Ammon's horn (tissue), 1 donor: ENCODE measurements around the gene CCL4.
A peak's percentile ranks its signal among the peaks of the same experiment; 100 is the strongest.
"Not testable (repeated sequence)": the region's sequence is repeated elsewhere in the genome, so short reads cannot be mapped to it uniquely, and the experiment has no call there.

Experiments
- DNase-seq: peaks from one replicate; pipeline ENCODE4 v3.0.0-alpha.2; 2016; ENCODE audit warnings: low spot score

CCL4 gene

DNA sequence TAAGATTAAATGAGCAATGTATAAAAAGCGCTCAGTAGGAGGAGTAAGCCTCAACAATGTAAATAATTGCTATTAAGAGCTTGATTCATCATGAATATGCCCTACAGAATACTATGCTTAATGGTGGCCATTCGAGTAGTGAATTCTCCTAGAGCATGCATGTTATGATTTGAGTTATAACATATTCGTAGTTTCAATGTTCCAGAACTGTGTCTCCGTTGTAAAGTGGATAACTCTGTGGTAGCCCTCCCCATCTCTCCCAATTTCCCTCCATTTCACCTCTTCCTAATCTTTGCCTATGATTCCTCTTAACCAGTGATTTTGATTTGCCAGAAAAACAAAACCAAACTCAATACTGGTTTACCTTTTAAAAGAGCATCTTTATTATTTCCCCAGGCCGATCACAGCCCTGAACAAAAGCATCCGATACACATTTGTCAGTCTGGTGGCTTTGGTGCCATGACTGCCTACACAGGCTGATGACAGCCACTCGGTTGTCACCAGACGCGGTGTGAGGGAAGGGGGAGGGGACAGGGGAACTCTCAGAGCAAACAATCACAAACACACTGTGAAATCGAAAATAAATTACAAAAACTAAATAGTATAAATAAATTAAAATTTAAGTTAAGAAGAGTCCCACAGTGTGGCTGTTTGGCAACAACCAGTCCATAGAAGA, 15.6 kb upstream of the CCL4 start:
- not testable (repeated sequence) for DNase-seq

DNA sequence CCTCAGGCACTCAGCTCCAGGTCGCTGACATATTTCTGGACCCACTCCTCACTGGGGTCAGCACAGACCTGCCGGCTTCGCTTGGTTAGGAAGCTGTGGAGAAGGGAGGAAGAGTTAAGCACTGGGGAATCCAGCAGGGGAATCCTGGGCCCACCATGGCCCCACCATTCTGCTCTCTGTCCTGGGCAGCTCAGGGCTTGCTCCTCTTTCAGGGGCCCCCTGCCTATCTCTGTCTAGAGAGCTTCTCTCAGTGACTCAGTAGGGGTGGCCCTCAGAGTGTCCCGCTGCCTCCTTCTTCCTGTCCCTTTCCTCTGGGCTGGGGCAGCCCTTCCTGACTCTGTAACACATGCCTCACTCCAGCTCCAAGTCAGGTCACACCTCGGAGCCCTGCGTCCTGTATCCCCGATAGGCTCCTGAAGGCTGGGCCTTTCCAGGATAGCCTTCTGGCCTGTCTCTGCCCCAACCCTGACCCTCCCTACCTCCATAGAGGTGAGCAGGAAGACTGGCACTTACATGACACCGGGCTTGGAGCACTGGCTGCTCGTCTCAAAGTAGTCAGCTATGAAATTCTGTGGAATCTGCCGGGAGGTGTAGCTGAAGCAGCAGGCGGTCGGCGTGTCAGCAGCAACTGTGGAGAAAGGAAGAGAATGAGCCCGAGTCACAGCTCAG, 14.8 kb upstream of the CCL4 start:
- DNase-seq: no peak

DNA sequence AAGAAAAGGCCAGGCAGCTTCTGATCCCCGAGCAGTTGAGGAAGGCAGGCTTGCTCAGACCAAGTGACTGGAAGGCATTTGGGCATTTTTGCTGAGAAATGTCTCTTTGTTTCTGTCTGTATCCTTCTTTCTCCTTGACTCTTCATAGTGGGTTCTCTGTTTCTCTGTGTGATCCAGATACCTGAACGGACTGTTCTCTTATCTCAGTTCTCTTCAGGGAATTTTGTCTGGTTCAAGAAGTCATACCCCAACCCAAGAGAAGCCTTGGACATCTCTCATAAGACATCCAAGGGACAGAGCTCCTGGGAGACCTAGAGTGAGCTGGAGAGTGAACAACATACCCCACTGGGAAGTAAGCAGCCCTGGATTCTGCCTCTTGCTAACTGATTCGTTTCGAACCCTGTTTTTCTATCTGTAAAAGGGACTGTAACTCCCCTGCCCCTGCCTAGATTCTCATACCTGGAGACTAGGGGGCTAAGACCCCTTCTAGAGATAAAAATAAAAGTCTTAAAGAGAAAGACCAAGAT, 14.2 kb upstream of the CCL4 start:
- no peak for DNase-seq

DNA sequence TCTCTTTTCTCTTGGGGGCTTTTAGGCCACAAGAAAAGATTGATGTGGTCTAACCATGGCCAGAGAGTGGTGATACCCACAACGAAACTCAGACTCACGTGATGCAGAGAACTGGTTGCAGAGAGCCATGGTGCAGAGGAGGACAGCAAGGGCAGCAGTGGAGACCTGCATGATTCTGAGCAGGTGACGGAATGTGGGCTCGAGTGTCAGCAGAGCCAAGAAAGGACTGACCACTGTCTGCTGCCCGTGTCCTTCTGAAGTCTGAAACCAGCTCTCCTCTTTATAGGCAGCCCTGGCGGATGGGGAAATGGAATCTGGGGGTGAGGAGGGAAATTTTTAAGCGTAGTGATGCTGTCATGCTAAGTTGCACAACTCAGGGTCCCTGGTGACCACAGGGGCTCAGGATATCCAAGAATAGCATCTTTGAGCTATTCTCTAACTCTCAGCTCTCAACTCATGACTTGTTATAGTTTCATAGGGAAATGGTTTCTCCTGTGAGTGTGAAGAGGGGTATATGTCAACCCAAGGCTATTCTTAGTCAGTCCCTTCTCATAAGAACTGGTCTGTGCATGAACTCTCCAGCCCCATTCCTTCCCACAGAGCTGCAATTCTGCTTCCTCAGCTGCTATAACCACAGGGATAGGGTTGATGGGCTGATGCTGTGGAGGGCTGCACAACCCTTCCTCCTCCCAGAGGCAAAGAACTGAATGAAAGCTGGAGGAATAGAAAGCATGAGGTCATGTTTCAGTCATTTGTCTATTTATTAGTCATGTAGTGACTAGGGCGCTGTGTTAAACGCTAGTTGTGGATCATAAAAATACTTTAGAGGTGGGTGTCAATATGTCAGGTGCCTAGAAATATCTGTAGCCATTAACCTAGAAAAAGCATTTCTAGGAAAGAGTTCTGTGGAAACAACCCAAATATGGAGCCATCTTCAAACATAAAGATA, 13.5 kb upstream of the CCL4 start, which contains the start of gene CCL3:
CCL3 (minus strand) TSS at position 256 of the 949 bp plus-strand sequence; CDS start at position 171, 85 bp downstream.
- DNase-seq: peak; percentile 53

DNA sequence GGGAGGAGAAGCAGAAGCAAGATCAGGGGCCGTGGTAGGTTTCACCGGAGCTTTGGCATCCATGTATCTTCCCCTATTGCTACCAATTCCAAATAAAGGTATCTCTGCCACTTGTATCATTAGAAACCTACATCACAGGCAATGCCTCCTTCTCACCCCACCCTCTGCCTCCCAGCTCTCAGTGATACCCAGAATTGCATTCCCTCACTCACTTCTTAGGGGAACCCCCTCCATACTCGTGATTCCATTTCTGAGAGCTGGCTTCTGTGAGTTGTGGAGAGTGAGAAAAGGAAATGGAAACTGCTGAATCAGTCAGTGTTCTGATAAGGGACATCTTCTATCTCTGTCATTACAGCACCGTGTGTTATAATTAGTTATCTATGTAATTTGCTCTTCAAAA, 11.4 kb upstream of the CCL4 start:
- no peak for DNase-seq

DNA sequence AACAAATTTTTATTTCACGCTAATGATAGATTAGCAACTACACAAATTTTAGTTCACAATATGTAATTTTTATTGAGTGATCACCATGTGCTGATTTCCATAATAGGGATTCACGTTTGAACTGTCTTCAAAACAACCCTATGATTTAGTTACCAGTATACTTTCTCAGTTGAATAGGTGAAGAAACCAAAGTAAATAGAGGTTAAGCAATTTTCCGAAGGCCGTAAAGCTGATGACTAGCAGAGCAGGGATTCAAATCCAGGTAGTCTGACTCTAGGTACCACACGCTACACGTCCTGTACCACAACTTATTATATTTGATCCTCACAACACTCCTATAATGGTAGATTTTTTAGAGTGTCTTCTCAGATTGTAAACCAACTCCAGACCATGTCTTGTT, 10.9 kb upstream of the CCL4 start:
- not testable (repeated sequence) for DNase-seq

DNA sequence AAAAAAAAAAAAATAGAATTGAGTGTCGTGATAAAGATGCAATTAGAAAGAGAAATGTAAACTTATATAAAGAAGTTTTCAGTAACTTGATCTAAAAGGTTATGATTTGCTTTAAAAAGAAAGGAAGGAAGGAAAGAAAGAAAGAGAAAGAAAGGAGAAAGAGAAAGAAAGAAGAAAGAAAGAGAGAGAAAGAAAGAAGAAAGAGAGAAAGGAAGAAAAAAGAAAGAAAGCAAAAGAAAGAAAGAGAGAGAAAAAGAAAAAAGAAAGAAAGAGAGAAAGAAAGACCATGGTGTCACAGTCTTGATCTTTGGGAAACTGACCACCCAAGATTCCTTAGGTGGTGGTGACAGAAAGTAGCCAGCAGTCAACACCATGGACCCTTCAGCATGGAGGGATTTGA, 9.4 kb upstream of the CCL4 start:
- no peak for DNase-seq

DNA sequence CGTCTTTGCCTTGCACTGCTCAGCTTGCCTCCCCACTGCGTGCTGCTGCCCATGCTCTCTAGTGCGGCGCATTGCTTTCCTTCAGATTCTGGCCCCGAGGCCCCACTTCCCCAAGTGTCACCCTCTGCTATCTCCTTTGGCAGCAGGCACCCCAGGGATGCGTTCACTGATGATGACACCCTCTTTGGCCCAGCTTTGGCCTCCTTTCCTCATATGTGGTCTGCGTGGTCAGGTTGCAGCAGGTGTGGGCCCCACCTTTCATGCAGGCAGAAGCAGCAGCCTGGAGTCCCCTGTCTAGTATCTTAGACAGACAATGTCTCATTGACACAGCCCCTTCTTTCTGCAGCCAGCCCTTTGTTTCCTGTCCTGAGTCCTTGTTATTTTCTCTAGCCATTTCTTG, 8.9 kb upstream of the CCL4 start:
- DNase-seq: no peak

DNA sequence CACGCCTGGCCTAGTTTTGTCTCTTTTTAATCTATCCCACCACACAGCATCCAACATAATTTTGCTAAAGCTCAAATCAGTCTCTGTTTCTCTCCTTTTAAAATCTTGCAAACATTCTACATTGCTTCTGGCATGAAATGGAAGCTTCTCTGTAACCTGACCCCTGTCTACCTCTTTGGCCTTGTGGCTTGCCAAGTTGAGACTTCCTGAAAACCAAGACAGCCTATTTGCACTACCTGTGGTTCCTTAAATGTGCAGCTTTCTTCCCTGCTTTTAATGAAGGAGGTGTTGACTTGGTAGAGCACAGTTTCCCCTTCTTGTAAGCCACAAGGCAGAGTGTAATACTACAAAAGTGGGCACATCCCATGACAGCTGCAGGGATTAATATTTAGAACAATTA, 7.6 kb upstream of the CCL4 start:
- no peak for DNase-seq

DNA sequence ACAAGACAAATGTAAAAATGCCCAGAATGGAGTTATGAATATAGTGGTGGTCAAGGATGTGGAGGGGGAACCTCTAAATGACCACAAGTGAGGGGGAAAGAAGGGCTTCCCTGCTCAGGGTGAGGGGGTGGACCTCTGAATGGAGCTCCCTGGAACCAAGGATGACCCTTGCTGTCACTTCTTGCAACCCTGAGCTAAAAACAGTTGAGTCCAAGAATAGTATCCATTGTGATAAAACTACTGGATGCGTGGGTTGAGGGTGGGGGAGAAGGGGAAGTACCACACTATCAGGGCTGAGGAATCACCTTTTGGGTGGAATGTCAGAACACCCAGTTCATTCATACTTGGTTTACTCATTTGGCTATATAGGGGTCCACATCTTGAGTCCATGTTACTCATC, 4.6 kb upstream of the CCL4 start:
- DNase-seq: not testable (repeated sequence)

DNA sequence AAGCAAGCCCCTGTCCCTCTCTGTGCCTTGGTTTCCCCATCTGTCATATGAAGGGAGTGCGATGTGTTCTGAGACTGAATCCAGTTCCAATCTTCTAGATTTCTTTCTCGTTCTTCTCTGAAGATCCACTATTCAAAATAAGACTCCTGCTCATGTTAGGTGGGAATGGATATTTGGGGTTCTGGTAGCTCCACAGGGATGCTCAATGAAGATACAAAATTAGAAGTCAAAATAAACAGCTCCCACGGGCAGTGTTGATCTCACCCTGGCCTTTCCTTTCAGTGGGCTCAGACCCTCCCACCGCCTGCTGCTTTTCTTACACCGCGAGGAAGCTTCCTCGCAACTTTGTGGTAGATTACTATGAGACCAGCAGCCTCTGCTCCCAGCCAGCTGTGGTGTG, 619 bp downstream of the CCL4 start:
- DNase-seq: not testable (repeated sequence)

DNA sequence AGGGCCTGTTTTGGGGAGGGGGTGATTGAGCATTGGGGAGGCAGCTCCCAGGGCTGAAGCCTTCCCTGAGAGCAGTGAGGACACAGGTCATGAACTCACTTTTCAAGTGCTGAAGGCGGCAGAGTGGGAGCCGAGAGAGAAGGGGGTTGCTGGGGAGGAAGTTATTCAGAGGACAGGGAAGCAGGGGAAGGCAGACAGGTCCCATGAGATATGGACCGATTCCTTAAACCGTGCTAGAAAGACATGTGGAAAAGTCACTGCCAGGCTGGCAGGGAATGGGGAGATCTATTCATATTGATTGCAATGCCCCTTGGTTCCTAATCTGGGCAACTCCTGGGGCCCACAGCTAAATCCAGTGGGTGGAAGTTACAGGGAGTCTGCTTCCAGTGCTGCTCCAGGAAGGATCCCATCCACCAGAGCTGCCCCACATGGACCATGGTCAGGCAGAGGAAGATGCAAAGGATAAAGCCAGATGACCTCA, 1.1 kb downstream of the CCL4 start:
- DNase-seq: no peak

DNA sequence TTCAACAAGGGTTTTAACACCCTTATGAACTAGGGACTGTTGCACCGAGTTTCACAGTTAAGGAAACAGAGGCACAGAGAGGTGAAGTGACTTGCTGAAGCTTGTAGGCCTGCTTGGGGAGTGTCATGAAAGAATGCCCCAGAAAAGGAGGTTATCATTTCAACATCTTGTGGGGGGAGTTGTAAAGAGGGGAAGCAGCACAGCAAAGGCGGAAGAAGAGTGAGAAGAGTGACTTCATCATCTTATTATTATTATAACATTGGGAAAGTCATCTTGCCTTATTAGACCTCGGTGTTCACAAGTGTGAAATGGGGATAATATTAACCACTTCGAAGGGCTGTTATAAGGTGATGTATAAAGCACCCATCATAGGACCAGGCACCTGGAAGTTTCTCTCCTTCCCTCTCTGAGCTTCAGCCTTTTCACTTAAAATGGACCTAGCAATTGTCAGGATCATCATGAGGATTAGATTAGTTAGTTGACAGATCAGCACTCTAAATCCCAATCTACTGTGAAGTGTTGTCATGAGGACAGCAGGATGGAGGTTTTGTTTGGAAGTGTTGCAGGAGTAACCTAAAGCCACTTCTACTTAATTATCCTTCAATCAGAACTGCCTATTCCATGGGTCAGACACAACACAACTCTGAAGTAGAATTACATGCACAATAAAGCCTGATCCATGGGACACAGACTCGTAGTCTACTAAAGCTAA, 2.3 kb downstream of the CCL4 start:
- no peak for DNase-seq

DNA sequence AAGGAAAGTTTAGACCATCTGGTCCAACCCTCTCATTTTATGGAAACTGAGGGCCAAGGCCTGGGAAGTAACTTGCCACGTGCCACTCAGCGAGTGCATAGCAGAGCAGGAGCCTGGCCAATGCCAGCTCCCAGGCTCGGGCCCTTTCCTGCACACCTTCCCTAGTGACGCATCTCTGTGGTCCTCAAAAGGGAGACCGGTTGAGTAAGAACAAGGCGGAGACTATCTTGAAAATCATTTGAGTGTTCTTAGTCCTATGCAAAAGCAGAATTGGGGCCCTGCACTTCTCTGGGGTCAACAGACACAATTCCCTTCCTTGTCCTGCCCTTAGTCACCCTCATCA, 2.8 kb downstream of the CCL4 start:
- DNase-seq: no peak

DNA sequence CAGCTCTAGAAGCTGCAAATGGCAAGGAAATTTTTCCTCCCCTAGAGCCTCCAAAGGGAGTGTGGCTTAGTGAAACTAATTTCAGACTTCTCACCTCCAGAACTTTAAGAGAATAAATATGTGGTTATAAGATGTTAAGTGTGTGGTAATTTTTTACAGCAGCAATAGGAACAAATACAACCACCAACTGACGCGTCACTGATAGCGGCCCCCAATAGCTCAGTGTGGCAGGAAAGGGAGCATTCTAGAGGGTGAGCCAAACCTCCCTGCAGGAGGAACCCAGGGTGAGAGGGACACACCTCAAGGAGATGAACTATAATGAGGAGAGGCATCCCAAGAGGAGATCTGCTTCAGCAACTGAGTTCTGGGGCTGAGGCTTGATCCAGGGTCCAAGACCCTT, 4.0 kb downstream of the CCL4 start:
- no peak for DNase-seq

DNA sequence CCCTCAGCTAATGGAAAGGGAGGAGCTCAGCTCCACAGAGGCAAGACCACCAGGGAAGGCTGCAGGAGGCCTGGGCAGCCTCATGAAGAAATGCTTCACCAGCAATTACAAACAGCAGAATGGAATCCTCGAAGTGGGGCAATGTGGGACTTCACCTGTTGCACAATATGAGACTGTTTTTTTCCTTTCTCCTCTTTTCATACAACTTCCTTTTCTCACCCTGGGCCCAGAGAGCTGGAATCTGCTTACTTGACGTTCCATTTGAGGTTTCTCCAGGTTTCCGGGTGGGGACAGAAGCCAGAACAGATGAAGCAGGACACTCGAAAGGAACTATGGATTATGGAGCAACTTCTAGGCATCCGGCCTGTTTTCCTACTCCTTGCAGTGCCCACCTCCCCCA, 4.6 kb downstream of the CCL4 start:
- not testable (repeated sequence) for DNase-seq

DNA sequence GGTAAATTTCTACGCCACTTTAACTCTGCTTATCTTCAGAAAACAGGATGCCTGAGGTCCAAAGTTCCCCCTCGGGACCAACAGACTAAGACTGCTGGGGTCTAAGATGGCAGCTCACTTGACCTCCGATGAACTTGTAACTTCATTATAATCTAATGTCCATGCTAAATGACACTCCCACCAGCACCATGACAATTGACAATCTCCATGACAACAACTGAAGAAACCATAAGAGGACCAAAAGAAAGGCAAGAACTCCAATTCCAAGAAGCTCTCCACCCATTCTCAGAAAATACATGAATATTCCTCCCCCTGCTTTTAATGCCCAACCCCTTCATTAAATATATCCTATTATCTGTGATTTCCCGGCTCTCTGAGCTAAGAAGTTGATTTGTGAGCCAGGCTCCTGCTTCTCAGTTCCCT, 7.5 kb downstream of the CCL4 start:
- DNase-seq: no peak

DNA sequence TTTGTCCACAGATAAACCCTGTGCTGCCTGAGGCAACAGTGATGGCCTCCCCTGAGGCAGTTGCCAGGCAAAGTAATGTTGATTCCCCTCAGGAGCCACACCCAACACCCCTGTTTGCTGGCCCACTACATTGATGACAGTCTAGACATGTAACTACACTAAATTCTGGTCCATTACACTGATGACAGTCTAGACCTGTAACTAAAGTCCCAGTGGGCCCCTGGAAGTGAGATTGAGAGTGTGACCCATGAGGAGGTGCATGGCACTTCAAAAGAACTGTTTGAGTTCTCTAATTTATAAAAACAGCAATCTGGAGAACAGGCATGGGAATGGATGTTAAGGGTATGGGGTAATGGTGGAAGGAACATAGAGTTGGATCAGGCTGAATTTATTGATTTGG, 8.9 kb downstream of the CCL4 start:
- no peak for DNase-seq

DNA sequence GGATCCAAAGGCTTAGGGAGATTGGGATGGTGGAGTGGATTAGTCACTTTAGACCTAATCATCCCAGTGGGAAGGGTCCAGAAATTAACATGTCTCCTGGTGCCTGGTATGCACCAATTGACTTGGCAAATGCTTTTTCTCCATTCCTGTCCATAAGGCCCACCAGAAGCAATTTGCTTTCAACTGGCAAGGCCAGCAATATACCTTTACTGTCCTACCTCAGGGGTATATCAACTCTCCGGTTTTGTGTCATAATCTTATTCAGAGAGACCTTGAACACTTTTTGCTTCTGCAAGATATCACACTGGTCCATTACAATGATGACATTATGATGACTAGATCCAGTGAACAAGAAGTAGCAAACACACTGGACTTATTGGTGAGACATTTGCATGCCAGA, 9.5 kb downstream of the CCL4 start:
- DNase-seq: not testable (repeated sequence)

DNA sequence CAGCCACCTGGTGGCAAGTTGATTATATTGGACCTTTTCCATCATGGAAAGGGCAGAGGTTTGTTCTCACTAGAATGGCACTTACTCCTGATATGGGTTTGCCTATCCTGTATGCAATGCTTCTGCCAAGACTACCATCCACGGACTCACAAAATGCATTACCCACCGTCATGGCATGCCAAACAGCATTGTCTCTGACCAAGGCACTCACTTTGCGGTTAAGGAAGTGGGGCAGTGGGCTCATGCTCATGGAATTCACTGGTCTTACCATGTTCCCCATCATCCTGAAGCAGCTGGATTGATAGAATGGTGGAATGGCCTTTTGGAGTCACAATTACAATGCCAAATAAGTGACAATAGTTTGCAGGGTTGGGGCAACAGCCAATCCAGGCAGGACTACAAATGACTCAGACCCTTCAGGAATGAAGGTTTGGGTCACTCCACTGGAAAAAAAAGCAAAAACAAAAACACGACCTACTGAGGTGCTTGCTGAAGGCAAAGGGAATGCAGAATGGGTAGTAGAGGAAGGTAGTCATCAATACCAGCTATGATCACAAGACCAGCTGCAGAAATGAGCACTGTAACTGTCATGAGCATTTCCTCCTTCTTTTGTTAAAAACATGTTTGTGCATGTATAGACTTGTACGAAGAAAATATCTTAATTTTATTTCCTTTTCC, 11.5 kb downstream of the CCL4 start:
- not testable (repeated sequence) for DNase-seq

DNA sequence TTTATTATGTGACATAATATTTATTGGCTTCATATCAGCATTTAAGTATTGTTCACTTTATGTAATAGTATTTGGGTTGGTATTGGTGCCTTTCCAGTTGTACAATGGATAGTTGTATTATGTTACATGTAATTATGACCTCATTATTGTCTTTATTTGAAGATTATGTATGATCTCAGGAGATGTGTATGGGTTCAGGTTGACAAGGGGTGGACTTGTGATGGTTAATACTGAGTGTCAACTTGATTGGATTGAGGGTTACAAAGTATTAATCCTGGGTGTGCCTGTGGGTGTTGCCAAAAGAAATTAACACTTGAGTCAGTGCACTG, 12.0 kb downstream of the CCL4 start:
- DNase-seq: not testable (repeated sequence)
